CD4-positive, alpha-beta T cell treated with Interleukin-17A for 1 hour (primary cell): Measurements from ENCODE around the gene PALLD.

Source experiments
- DNase-seq: peaks from one replicate; pipeline ENCODE4 v3.0.0-alpha.2; 2020

Gene PALLD

GRCh38 chr4:168654104-168654847 is 157.4 kb downstream of the PALLD start:
- DNase-seq: no peak

- no peak for DNase-seq
Observed at GRCh38 chr4:168654848-168655174, 158.0 kb downstream of the PALLD start.

- no peak for DNase-seq
Observed at GRCh38 chr4:168655182-168655581, 158.3 kb downstream of the PALLD start.

GRCh38 chr4:168656055-168656660 is 159.3 kb downstream of the PALLD start:
- no peak for DNase-seq

- DNase-seq: no peak
Observed at GRCh38 chr4:168656946-168657473, 160.2 kb downstream of the PALLD start.

- no peak for DNase-seq
Observed at GRCh38 chr4:168658751-168659150, 161.9 kb downstream of the PALLD start.

- no peak for DNase-seq
Observed at GRCh38 chr4:168659741-168660465, 163.1 kb downstream of the PALLD start.

GRCh38 chr4:168662297-168662984 is 165.6 kb downstream of the PALLD start:
- DNase-seq: no peak

- DNase-seq: no peak
Observed at GRCh38 chr4:168664242-168664891, 167.5 kb downstream of the PALLD start.

GRCh38 chr4:168666531-168666930 is 169.7 kb downstream of the PALLD start:
- DNase-seq: no peak

- no peak for DNase-seq
Observed at GRCh38 chr4:168667376-168667775, 170.5 kb downstream of the PALLD start.

GRCh38 chr4:168667921-168668320 is 171.1 kb downstream of the PALLD start:
- no peak for DNase-seq

GRCh38 chr4:168673476-168673875 is 176.6 kb downstream of the PALLD start:
- no peak for DNase-seq

- no peak for DNase-seq
Observed at GRCh38 chr4:168674077-168674747, 177.4 kb downstream of the PALLD start.

GRCh38 chr4:168674866-168675265 is 178.0 kb downstream of the PALLD start:
- no peak for DNase-seq

- no peak for DNase-seq
Observed at GRCh38 chr4:168677063-168677462, 180.2 kb downstream of the PALLD start.

- DNase-seq: no peak
Observed at GRCh38 chr4:168677879-168678278, 181.0 kb downstream of the PALLD start.

- no peak for DNase-seq
Observed at GRCh38 chr4:168678751-168679366, 182.0 kb downstream of the PALLD start.

GRCh38 chr4:168679397-168679796 is 182.5 kb downstream of the PALLD start:
- DNase-seq: no peak

GRCh38 chr4:168679819-168680218 is 183.0 kb downstream of the PALLD start:
- no peak for DNase-seq

GRCh38 chr4:168682898-168683500 is 186.1 kb downstream of the PALLD start:
- no peak for DNase-seq
